GM10266 (cell line): Measurements from ENCODE around the gene MRPL9.

Experiments used
- DNase-seq: peaks from one replicate; pipeline ENCODE4 v3.0.0; 2012; ENCODE audit errors: extremely low spot score
- CTCF ChIP-seq: IDR thresholded peaks from 2 replicates; pipeline ENCODE4 v1.5.1; 2012; ENCODE audit warnings: mild to moderate bottlenecking, low read depth; ENCODE audit not compliant: control insufficient read depth, insufficient read depth; ENCODE audit errors: missing control alignments

Gene MRPL9

DNA sequence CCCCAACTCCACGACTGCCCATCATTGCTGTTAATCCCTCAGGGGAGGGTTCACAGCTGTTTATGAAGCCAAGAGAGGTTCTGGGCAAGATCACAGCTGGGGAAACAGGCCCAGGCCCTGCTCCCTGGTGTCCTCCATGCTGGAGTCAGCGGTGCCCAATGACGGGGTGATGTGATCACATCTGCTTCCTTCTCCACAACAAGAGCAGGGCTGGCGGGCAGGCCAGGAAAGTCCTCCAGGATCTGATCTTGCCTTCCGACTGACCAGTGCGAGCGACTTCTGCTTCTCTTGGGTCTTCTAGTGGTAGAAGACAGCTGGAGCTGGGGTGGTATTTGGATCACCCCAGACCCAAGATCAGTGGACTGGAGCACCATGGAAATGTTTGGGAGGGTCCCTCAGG is 42.9 kb upstream of the MRPL9 start:
- no peak for TF ChIP-seq CTCF
- no peak for DNase-seq

- no peak for DNase-seq
- no peak for TF ChIP-seq CTCF
Observed at GRCh38 chr1:151805066-151805820, 41.9 kb upstream of the MRPL9 start, which contains the start of gene LINGO4. Gene LINGO4 (minus strand): TSS chr1:151805419. CDS start chr1:151802704, 2,715 bp downstream.

GRCh38 chr1:151803915-151804314 is 40.6 kb upstream of the MRPL9 start:
- no peak for TF ChIP-seq CTCF
- DNase-seq = no peak

- DNase-seq = no peak
- no peak for TF ChIP-seq CTCF
Observed at GRCh38 chr1:151803164-151803563, 39.9 kb upstream of the MRPL9 start.

DNA sequence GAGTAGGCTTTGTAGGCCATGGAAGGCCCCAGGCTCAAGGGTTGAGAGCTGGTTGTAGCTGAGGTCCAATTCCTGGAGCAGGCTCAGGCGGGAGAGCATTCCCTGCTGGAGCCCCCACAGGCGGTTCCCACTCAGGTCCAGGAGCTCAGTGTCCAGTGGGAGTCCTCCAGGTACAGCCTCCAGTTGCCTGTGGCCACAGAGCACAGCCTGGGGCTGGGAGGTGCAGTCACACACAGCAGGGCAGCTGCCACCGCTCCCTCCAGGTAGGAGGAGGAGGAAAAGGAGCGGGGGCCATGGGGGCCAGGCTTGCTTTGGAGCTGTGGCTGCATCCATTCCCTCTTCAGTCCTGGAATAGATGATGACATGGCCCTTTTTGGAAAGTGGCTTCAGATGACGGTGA is 39.1 kb upstream of the MRPL9 start:
- no peak for TF ChIP-seq CTCF
- no peak for DNase-seq

DNA sequence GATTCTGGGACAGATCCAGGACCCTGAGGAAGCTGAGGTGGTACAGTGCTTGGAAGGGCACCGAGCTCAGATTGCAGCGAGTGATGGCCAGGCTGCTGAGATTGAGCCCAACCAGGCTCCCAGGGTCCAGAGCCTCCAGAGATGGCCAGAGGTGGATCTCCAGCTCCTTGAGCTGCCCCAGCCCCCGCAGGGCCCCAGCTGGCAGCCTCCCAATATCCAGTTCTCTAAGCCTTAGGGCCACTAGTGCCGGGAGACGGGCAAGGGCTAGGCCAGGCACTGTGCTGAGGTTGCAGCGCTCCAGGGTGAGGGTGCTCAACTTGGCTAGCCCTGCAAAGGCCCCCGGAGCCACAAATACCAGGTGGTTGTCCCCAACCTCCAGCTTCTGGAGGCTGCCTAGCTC is 38.5 kb upstream of the MRPL9 start:
- no peak for TF ChIP-seq CTCF
- no peak for DNase-seq

DNA sequence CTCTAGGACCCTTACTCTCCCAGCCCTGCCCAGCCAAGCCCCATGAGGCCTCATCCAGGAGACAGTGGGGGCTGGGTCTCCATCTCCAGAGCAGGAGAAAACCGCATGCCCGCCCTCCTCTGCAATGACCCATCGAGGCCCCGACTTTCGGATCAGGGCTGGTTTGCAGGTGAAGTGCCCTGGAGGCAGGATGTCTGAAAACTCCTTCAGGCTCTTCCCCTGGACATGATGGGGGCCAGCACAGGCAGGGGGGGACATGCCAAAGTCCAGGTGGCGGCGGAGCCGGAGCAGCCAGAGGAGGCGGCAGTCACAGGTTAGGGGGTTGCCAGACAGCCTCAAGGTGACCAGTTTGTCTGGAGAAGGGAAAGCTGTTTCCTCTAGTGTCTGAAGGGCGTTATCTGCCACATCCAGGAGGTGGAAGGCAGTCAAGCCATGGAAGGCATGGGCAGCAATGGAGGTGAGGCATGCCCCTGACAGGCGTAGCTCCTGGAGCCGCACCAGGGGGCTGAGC is 38.1 kb upstream of the MRPL9 start:
- no peak for DNase-seq
- no peak for TF ChIP-seq CTCF
